SK-N-SH treated with all-trans-retinoic acid at 6 μM for 48 hours (cell line): ENCODE results near the gene KDM4B.

ENCODE experiments used
- OSR1 ChIP-seq: fragments of 250-450 bp; sonication (Bioruptor Pico); IDR thresholded peaks from 2 replicates; pipeline ENCODE4 v1.8.0; 2022; ENCODE audit warnings: moderate library complexity, mild to moderate bottlenecking, inconsistent platforms
- ZC3H10 ChIP-seq: fragments of 250-450 bp; sonication (Bioruptor Pico); IDR thresholded peaks from 2 replicates; pipeline ENCODE4 v1.5.1; 2021; ENCODE audit warnings: mild to moderate bottlenecking, moderate library complexity

GRCh38 chr19:5005096-5005495, 36.2 kb downstream of the KDM4B start:
- no peak for TF ChIP-seq ZC3H10 (CRISPR knock-in tag)
- TF ChIP-seq OSR1: no peak
